Activated naive CD4-positive, alpha-beta T cell treated with anti-CD3 and anti-CD28 coated beads, Interleukin-2, amount 50 U/mL, for 72 hours (primary cell): ENCODE data around the gene HBS1L. TPM values are rescaled to one million over a fixed set of nuclear protein-coding genes. Genes with fewer than 3 reads are reported as not detected.
A peak's percentile ranks its signal among the peaks of the same experiment; 100 is the strongest.

Source experiments
- ATAC-seq, 2 donors: fragments of 150-1000 bp; cut with Tn5 transposase; 2 replicates each; pipeline ENCODE4 v1.10.0; 2021; ENCODE audit warnings: mild to moderate bottlenecking in 2 of 2, moderate library complexity in 2 of 2
- DNase-seq, 2 donors: peaks; one replicate each; pipeline ENCODE4 v3.0.0; 2021 to 2022; ENCODE audit warnings: low spot score in 2 of 2
- H3K27ac Mint-ChIP-seq, 2 donors: one replicate each; pipeline ENCODE4 v1.8.0; 2022; ENCODE audit warnings: mild to moderate bottlenecking in 2 of 2, mixed read lengths in 2 of 2
- H3K36me3 Mint-ChIP-seq, 2 donors: one replicate each; pipeline ENCODE4 v1.8.0; 2022; ENCODE audit warnings: mixed read lengths in 2 of 2
- H3K9me3 Mint-ChIP-seq, 2 donors: one replicate each; pipeline ENCODE4 v1.8.0; 2022; ENCODE audit warnings: mixed read lengths in 2 of 2
- total RNA-seq, 2 donors: library from RNA; stranded (reverse); gene quantifications; one replicate each; pipeline ENCODE4 v1.2.3, GENCODE V29; 2022

HBS1L gene
- total RNA-seq, 2 donors from 2014 or later: 147 to 234 TPM

- Mint-ChIP-seq H3K27ac (no peak overlapping the region), H3K9me3 (no peaks in the 10 kb centered on the region), H3K36me3 (peaks cover 0 to 14% of the 10 kb centered on the region in 2 donors)
- DNase-seq (no peak), ATAC-seq (no peak)
Measured at GRCh38 chr6:135022050-135022697, 32.4 kb downstream of the HBS1L start.

- ATAC-seq: peak; percentile 33 to 67
- Mint-ChIP-seq H3K9me3 (no peaks in the 10 kb centered on the region), H3K36me3 (peaks cover 0 to 12% of the 10 kb centered on the region in 2 donors), H3K27ac (no peak overlapping the region)
- no peak for DNase-seq
Measured at GRCh38 chr6:135021310-135022049, 33.1 kb downstream of the HBS1L start.

GRCh38 chr6:135018941-135019340, 35.7 kb downstream of the HBS1L start:
- no peaks in the 10 kb centered on the region for H3K9me3 Mint-ChIP-seq
- peak overlapping the region; percentile 6 to 13 for H3K27ac Mint-ChIP-seq
- ATAC-seq (no peak), DNase-seq (no peak)
- no peaks in the 10 kb centered on the region for H3K36me3 Mint-ChIP-seq

GRCh38 chr6:135018052-135018451, 36.6 kb downstream of the HBS1L start:
- no peak overlapping the region for H3K27ac Mint-ChIP-seq
- no peak for ATAC-seq
- no peak for DNase-seq
- no peaks in the 10 kb centered on the region for H3K9me3 Mint-ChIP-seq
- H3K36me3 Mint-ChIP-seq: peaks cover 0 to 6% of the 10 kb centered on the region in 2 donors

GRCh38 chr6:135014353-135014832, 40.2 kb downstream of the HBS1L start:
- Mint-ChIP-seq H3K36me3 (peaks cover 0 to 22% of the 10 kb centered on the region in 2 donors), H3K9me3 (no peaks in the 10 kb centered on the region), H3K27ac (peak overlapping the region; percentile 44 to 70)
- ATAC-seq (peak; percentile 87 to 96), DNase-seq (no peak)

- DNase-seq: no peak
- peak in 1 of 2 donors; percentile 25 for ATAC-seq
- H3K9me3 Mint-ChIP-seq: no peaks in the 10 kb centered on the region
Measured at GRCh38 chr6:135013211-135013610, 41.4 kb downstream of the HBS1L start.

GRCh38 chr6:135012764-135013163, 41.9 kb downstream of the HBS1L start:
- DNase-seq (no peak), ATAC-seq (no peak)
- H3K9me3 Mint-ChIP-seq: no peaks in the 10 kb centered on the region
- H3K36me3 Mint-ChIP-seq: peaks cover 0 to 30% of the 10 kb centered on the region in 2 donors
- H3K27ac Mint-ChIP-seq: peak overlapping the region; percentile 3 to 70

More at GRCh38 chr6:135013211-135013610, 41.4 kb downstream of the HBS1L start:
- H3K27ac Mint-ChIP-seq: peak overlapping the region; percentile 70 to 92
- H3K36me3 Mint-ChIP-seq: peaks cover 0 to 26% of the 10 kb centered on the region in 2 donors

GRCh38 chr6:135012349-135012748, 42.3 kb downstream of the HBS1L start:
- no peak overlapping the region for H3K27ac Mint-ChIP-seq
- peaks cover 0 to 32% of the 10 kb centered on the region in 2 donors for H3K36me3 Mint-ChIP-seq
- ATAC-seq (no peak), DNase-seq (no peak)
- no peaks in the 10 kb centered on the region for H3K9me3 Mint-ChIP-seq

GRCh38 chr6:135008941-135009290, 45.7 kb downstream of the HBS1L start:
- Mint-ChIP-seq H3K36me3 (peaks cover 0 to 32% of the 10 kb centered on the region in 2 donors), H3K9me3 (no peaks in the 10 kb centered on the region), H3K27ac (peak overlapping the region; percentile 44 to 58)
- DNase-seq: no peak
- no peak for ATAC-seq

GRCh38 chr6:135008072-135008940, 46.3 kb downstream of the HBS1L start:
- peak; percentile 89 to 96 for ATAC-seq
- Mint-ChIP-seq H3K9me3 (no peaks in the 10 kb centered on the region), H3K36me3 (peaks cover 0 to 29% of the 10 kb centered on the region in 2 donors), H3K27ac (peak overlapping the region; percentile 58 to 90)
- DNase-seq: no peak

- Mint-ChIP-seq H3K36me3 (peaks cover 0 to 12% of the 10 kb centered on the region in 2 donors), H3K27ac (no peak overlapping the region), H3K9me3 (no peaks in the 10 kb centered on the region)
- DNase-seq (no peak), ATAC-seq (peak in 1 of 2 donors; percentile 63)
Measured at GRCh38 chr6:135006386-135006914, 48.2 kb downstream of the HBS1L start.

- H3K9me3 Mint-ChIP-seq: no peaks in the 10 kb centered on the region
- H3K36me3 Mint-ChIP-seq: peaks cover 0 to 11% of the 10 kb centered on the region in 2 donors
- H3K27ac Mint-ChIP-seq: no peak overlapping the region
- ATAC-seq (no peak), DNase-seq (no peak)
Measured at GRCh38 chr6:135004399-135004798, 50.2 kb downstream of the HBS1L start.

GRCh38 chr6:135002974-135003703, 51.5 kb downstream of the HBS1L start:
- ATAC-seq (peak; percentile 66 to 82), DNase-seq (no peak)
- H3K36me3 Mint-ChIP-seq: peaks cover 0 to 16% of the 10 kb centered on the region in 2 donors
- H3K27ac Mint-ChIP-seq: no peak overlapping the region
- H3K9me3 Mint-ChIP-seq: no peaks in the 10 kb centered on the region

GRCh38 chr6:135002229-135002844, 52.3 kb downstream of the HBS1L start:
- Mint-ChIP-seq H3K27ac (no peak overlapping the region), H3K36me3 (peaks cover 3 to 18% of the 10 kb centered on the region in 2 donors), H3K9me3 (no peaks in the 10 kb centered on the region)
- DNase-seq: no peak
- peak in 1 of 2 donors; percentile 23 for ATAC-seq

- peaks cover 10 to 26% of the 10 kb centered on the region in 2 donors for H3K36me3 Mint-ChIP-seq
- H3K9me3 Mint-ChIP-seq: no peaks in the 10 kb centered on the region
- no peak for ATAC-seq
- no peak for DNase-seq
- H3K27ac Mint-ChIP-seq: no peak overlapping the region
Measured at GRCh38 chr6:134999107-134999506, 55.5 kb downstream of the HBS1L start.
